Measurements from ENCODE around the gene LRWD1.

LRWD1 gene

GRCh38 chr7:102456327-102456726, 8.5 kb upstream of the LRWD1 start (continued):
- TF ChIP-seq, protein P1, sequence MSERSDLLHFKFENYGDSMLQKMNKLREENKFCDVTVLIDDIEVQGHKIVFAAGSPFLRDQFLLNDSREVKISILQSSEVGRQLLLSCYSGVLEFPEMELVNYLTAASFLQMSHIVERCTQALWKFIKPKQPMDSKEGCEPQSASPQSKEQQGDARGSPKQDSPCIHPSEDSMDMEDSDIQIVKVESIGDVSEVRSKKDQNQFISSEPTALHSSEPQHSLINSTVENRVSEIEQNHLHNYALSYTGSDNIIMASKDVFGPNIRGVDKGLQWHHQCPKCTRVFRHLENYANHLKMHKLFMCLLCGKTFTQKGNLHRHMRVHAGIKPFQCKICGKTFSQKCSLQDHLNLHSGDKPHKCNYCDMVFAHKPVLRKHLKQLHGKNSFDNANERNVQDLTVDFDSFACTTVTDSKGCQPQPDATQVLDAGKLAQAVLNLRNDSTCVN (tag by site-specific recombination; optimal IDR thresholded peaks at IDR 0.05) = no peak
- TF ChIP-seq ZNF146 (tag by site-specific recombination; IDR thresholded peaks at IDR 0.05) (no peak), ZNF521 (tag by site-specific recombination; IDR thresholded peaks at IDR 0.05) (no peak), PRDM4 (tag by site-specific recombination; IDR thresholded peaks at IDR 0.05) (0 out of 2 replicates have a peak, but pooled peaks have one; percentile 12), ZNF660 (tag by site-specific recombination; IDR thresholded peaks at IDR 0.05) (peak; percentile 72), ZNF366 (tag by site-specific recombination; conservative IDR thresholded peaks at IDR 0.05) (peak; percentile 39; the same call in 1 of the 2 replicates), SP7 (tag by site-specific recombination; IDR thresholded peaks at IDR 0.05) (peak; percentile 81), ZBTB10 (tag by site-specific recombination; IDR thresholded peaks at IDR 0.05) (no peak), ZNF341 (tag by site-specific recombination; IDR thresholded peaks at IDR 0.05; ENCODE audit: low read depth) (no peak), ZNF558 (tag by site-specific recombination; IDR thresholded peaks at IDR 0.05) (no peak), KLF8 (tag by site-specific recombination; IDR thresholded peaks at IDR 0.05) (0 out of 2 replicates have a peak, but pooled peaks have one; percentile 22), ZNF585B (tag by site-specific recombination; IDR thresholded peaks at IDR 0.05) (no peak), ZNF426 (tag by site-specific recombination; IDR thresholded peaks at IDR 0.05) (no peak), ZBTB49 (tag by site-specific recombination; IDR thresholded peaks at IDR 0.05; ENCODE audit: low read depth) (no peak), YY2 (tag by site-specific recombination; IDR thresholded peaks at IDR 0.05) (no peak), ZNF174 (tag by site-specific recombination; IDR thresholded peaks at IDR 0.05) (no peak), KLF17 (tag by site-specific recombination; IDR thresholded peaks at IDR 0.05) (peak; percentile 80), ZSCAN4 (tag by site-specific recombination; IDR thresholded peaks at IDR 0.05) (no peak), ZEB2 (tag by site-specific recombination; IDR thresholded peaks at IDR 0.05) (peak; percentile 87), ZNF184 (tag by site-specific recombination; IDR thresholded peaks at IDR 0.05) (no peak), ZNF324 (tag by site-specific recombination; IDR thresholded peaks at IDR 0.05) (no peak), ZXDB (tag by site-specific recombination; IDR thresholded peaks at IDR 0.05) (0 out of 2 replicates have a peak, but pooled peaks have one; percentile 29), EGR2 (tag by site-specific recombination; IDR thresholded peaks at IDR 0.05; ENCODE audit: low read depth) (peak; percentile 73)
- TF ChIP-seq, protein P2, sequence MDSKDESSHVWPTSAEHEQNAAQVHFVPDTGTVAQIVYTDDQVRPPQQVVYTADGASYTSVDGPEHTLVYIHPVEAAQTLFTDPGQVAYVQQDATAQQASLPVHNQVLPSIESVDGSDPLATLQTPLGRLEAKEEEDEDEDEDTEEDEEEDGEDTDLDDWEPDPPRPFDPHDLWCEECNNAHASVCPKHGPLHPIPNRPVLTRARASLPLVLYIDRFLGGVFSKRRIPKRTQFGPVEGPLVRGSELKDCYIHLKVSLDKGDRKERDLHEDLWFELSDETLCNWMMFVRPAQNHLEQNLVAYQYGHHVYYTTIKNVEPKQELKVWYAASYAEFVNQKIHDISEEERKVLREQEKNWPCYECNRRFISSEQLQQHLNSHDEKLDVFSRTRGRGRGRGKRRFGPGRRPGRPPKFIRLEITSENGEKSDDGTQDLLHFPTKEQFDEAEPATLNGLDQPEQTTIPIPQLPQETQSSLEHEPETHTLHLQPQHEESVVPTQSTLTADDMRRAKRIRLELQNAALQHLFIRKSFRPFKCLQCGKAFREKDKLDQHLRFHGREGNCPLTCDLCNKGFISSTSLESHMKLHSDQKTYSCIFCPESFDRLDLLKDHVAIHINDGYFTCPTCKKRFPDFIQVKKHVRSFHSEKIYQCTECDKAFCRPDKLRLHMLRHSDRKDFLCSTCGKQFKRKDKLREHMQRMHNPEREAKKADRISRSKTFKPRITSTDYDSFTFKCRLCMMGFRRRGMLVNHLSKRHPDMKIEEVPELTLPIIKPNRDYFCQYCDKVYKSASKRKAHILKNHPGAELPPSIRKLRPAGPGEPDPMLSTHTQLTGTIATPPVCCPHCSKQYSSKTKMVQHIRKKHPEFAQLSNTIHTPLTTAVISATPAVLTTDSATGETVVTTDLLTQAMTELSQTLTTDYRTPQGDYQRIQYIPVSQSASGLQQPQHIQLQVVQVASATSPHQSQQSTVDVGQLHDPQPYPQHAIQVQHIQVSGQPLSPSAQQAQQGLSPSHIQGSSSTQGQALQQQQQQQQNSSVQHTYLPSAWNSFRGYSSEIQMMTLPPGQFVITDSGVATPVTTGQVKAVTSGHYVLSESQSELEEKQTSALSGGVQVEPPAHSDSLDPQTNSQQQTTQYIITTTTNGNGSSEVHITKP (tag by site-specific recombination; IDR thresholded peaks at IDR 0.05) = peak; percentile 32
- TF ChIP-seq, protein P3, sequence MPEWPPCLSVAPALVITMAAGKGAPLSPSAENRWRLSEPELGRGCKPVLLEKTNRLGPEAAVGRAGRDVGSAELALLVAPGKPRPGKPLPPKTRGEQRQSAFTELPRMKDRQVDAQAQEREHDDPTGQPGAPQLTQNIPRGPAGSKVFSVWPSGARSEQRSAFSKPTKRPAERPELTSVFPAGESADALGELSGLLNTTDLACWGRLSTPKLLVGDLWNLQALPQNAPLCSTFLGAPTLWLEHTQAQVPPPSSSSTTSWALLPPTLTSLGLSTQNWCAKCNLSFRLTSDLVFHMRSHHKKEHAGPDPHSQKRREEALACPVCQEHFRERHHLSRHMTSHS (tag by site-specific recombination; IDR thresholded peaks at IDR 0.05) = no peak
